WTC11 (cell line): ENCODE results near the gene SEC11A. TPM values are rescaled to one million over a fixed set of nuclear protein-coding genes. Genes with fewer than 3 reads are reported as not detected.

Source experiments
- ATAC-seq: fragments of 200-7000 bp; cut with Tn5 transposase; 2 replicates; pipeline ENCODE4 v1.10.0; 2021; ENCODE audit warnings: mild to moderate bottlenecking, moderate library complexity
- CTCF ChIA-PET: fragments of 300-600 bp; sonication (Branson Sonifier 250); formaldehyde crosslinking; loops from one replicate; lab custom pipeline; 2021; ENCODE audit warnings: antibody characterized with exemption; lab: Charles Lee
- POLR2A ChIA-PET: fragments of 350-600 bp; sonication (Branson Sonifier 250); formaldehyde crosslinking; loops from one replicate; lab custom pipeline; 2021; ENCODE audit warnings: antibody characterized with exemption; lab: Charles Lee
- DNase-seq: peaks from one replicate; pipeline ENCODE4 v3.0.0; 2021; ENCODE audit warnings: low spot score
- H3K27ac Mint-ChIP-seq: 2 replicates; pipeline ENCODE4 v1.8.0; 2021; ENCODE audit warnings: mixed read lengths
- H3K27me3 Mint-ChIP-seq: 2 replicates; pipeline ENCODE4 v1.8.0; 2021; ENCODE audit warnings: low read depth, mild to moderate bottlenecking, moderate library complexity, mixed read lengths
- H3K36me3 Mint-ChIP-seq: 2 replicates; pipeline ENCODE4 v1.8.0; 2021; ENCODE audit warnings: mixed read lengths
- H3K4me1 Mint-ChIP-seq: 2 replicates; pipeline ENCODE4 v1.8.0; 2022; ENCODE audit warnings: mixed read lengths
- H3K4me3 Mint-ChIP-seq: 2 replicates; pipeline ENCODE4 v1.8.0; 2021; ENCODE audit warnings: mild to moderate bottlenecking, moderate library complexity, mixed read lengths
- H3K9me3 Mint-ChIP-seq: 2 replicates; pipeline ENCODE4 v1.8.0; 2021; ENCODE audit warnings: mixed read lengths
- ARID4B ChIP-seq: sonication (generic); formaldehyde crosslinking; IDR thresholded peaks from 2 replicates; pipeline ENCODE4 v1.8.0; 2023; ENCODE audit warnings: missing genetic modification reagents, mild to moderate bottlenecking, borderline replicate concordance
- FOXJ3 ChIP-seq: sonication (generic); formaldehyde crosslinking; IDR thresholded peaks from 2 replicates; pipeline ENCODE4 v1.9.0; 2021; ENCODE audit warnings: missing genetic modification reagents, mild to moderate bottlenecking, borderline replicate concordance
- JUN ChIP-seq: sonication (generic); formaldehyde crosslinking; IDR thresholded peaks from 2 replicates; pipeline ENCODE4 v1.8.0; 2023; ENCODE audit warnings: mild to moderate bottlenecking, missing genetic modification reagents
- KAT7 ChIP-seq: sonication (generic); formaldehyde crosslinking; IDR thresholded peaks from 2 replicates; pipeline ENCODE4 v1.8.1; 2023; ENCODE audit warnings: missing genetic modification reagents, mild to moderate bottlenecking, borderline replicate concordance
- PRDM15 ChIP-seq: sonication (generic); formaldehyde crosslinking; IDR thresholded peaks from 2 replicates; pipeline ENCODE4 v1.8.0; 2022; ENCODE audit warnings: missing genetic modification reagents
- RELA ChIP-seq: sonication (generic); formaldehyde crosslinking; IDR thresholded peaks from 2 replicates; pipeline ENCODE4 v1.8.1; 2022; ENCODE audit warnings: missing genetic modification reagents, mild to moderate bottlenecking, borderline replicate concordance
- SMAD4 ChIP-seq: sonication (generic); formaldehyde crosslinking; IDR thresholded peaks from 2 replicates; pipeline ENCODE4 v1.8.0; 2022; ENCODE audit warnings: mild to moderate bottlenecking, missing genetic modification reagents
- USF2 ChIP-seq: sonication (generic); formaldehyde crosslinking; IDR thresholded peaks from 2 replicates; pipeline ENCODE4 v1.8.1; 2023; ENCODE audit warnings: mild to moderate bottlenecking, missing genetic modification reagents, moderate library complexity
- ZNF138 ChIP-seq: sonication (generic); formaldehyde crosslinking; conservative IDR thresholded peaks from 2 replicates; pipeline ENCODE4 v1.8.1; 2022; ENCODE audit warnings: mild to moderate bottlenecking, moderate library complexity, missing genetic modification reagents
- ZNF263 ChIP-seq: sonication (generic); formaldehyde crosslinking; IDR thresholded peaks from 2 replicates; pipeline ENCODE4 v1.8.1; 2022; ENCODE audit warnings: low read depth, mild to moderate bottlenecking, moderate library complexity, missing genetic modification reagents
- ZNF396 ChIP-seq: fragments of 250-450 bp; sonication (Bioruptor Pico); IDR thresholded peaks from 2 replicates; pipeline ENCODE4 v1.8.0; 2021; ENCODE audit warnings: mild to moderate bottlenecking, moderate library complexity, borderline replicate concordance
- ZNF512 ChIP-seq: sonication (generic); formaldehyde crosslinking; IDR thresholded peaks from 2 replicates; pipeline ENCODE4 v1.8.1; 2022; ENCODE audit warnings: missing genetic modification reagents, borderline replicate concordance
- total RNA-seq: library from RNA; stranded (reverse); gene quantifications from 3 replicates; pipeline ENCODE4 v1.2.3, GENCODE V29; 2021

Gene SEC11A
- total RNA-seq, 1 experiment from 2014 or later: 214 TPM

GRCh38 chr15:84725001-84725491 lies 9.1 kb upstream of the SEC11A start:
- peak overlapping the region; percentile 68; the same call in 1 of the 2 replicates for H3K27ac Mint-ChIP-seq
- CTCF ChIA-PET: no interaction called here
- no peaks in the 10 kb centered on the region for H3K9me3 Mint-ChIP-seq
- H3K4me1 Mint-ChIP-seq: peaks cover 21% of the 10 kb centered on the region
- H3K27me3 Mint-ChIP-seq: no peaks in the 10 kb centered on the region; the same call in 1 of the 2 replicates
- POLR2A ChIA-PET: interaction anchor here (0.6 kb wide), 1 partner anchor 11 kb away, joined by 5 read pairs; no protein-coding TSS in a partner anchor
- TF ChIP-seq RELA (CRISPR knock-in tag) (no peak), ZNF138 (no peak), JUN (CRISPR knock-in tag) (no peak), ZNF512 (no peak), FOXJ3 (CRISPR knock-in tag) (no peak), ZNF396 (CRISPR knock-in tag) (no peak), PRDM15 (CRISPR knock-in tag) (no peak), ZNF263 (no peak)
- no peak overlapping the region for H3K4me3 Mint-ChIP-seq
- H3K36me3 Mint-ChIP-seq: no peaks in the 10 kb centered on the region
- ATAC-seq (no peak), DNase-seq (no peak)

- TF ChIP-seq USF2 (no peak), ARID4B (CRISPR knock-in tag) (no peak), SMAD4 (no peak), KAT7 (CRISPR knock-in tag) (no peak), ZNF396 (CRISPR knock-in tag) (no peak)
- CTCF ChIA-PET: interaction anchor here (0.7 to 2.2 kb wide), 3 partner anchors 33 to 159 kb away, joined by 3 to 10 read pairs (median 4); no protein-coding TSS in a partner anchor
- DNase-seq (no peak), ATAC-seq (no peak)
- POLR2A ChIA-PET: interaction anchor here (0.7 kb wide), 1 partner anchor 34 kb away, joined by 5 read pairs; no protein-coding TSS in a partner anchor
- no peak overlapping the region for H3K27ac Mint-ChIP-seq
- no peaks in the 10 kb centered on the region for H3K36me3 Mint-ChIP-seq
- no peak overlapping the region for H3K4me3 Mint-ChIP-seq
- H3K4me1 Mint-ChIP-seq: peaks cover 21% of the 10 kb centered on the region
- H3K27me3 Mint-ChIP-seq: no peaks in the 10 kb centered on the region
- no peaks in the 10 kb centered on the region for H3K9me3 Mint-ChIP-seq
These were observed 6.7 kb upstream of the SEC11A start for GRCh38 chr15:84722628-84723027.
